HG02642 (cell line): ENCODE measurements around the gene MACROH2A2.
"Not testable (repeated sequence)": the region's sequence is repeated elsewhere in the genome, so short reads cannot be mapped to it uniquely, and the experiment has no call there.

ENCODE experiments used
- ATAC-seq: cut with Tn5 transposase; IDR thresholded peaks from one replicate; pipeline ENCODE4 v1.9.1; 2021; ENCODE audit warnings: mild to moderate bottlenecking; ENCODE audit not compliant: unreplicated experiment, poor library complexity

MACROH2A2 gene

GRCh38 chr10:70145666-70146488, 93.2 kb downstream of the MACROH2A2 start:
- ATAC-seq, result peak; percentile 60

- peak; percentile 91 for ATAC-seq
Observed at GRCh38 chr10:70146489-70147258, 94.0 kb downstream of the MACROH2A2 start, which contains the start of gene TYSND1. TYSND1 (minus strand) TSS chr10:70146700; CDS start chr10:70146586, 114 bp downstream.

GRCh38 chr10:70147259-70147625, 94.6 kb downstream of the MACROH2A2 start:
- no peak for ATAC-seq

- no peak for ATAC-seq
Observed at GRCh38 chr10:70148516-70148915, 95.9 kb downstream of the MACROH2A2 start.

GRCh38 chr10:70155255-70155838, 102.7 kb downstream of the MACROH2A2 start:
- no peak for ATAC-seq

GRCh38 chr10:70158113-70158512, 105.5 kb downstream of the MACROH2A2 start:
- ATAC-seq, result no peak

GRCh38 chr10:70159366-70159765, 106.7 kb downstream of the MACROH2A2 start:
- not testable (repeated sequence) for ATAC-seq

GRCh38 chr10:70160798-70161197, 108.2 kb downstream of the MACROH2A2 start:
- no peak for ATAC-seq
